ENCODE data around the gene GATAD2B.
"Not testable (repeated sequence)": the region's sequence is repeated elsewhere in the genome, so short reads cannot be mapped to it uniquely, and the experiment has no call there.

GATAD2B gene

DNA sequence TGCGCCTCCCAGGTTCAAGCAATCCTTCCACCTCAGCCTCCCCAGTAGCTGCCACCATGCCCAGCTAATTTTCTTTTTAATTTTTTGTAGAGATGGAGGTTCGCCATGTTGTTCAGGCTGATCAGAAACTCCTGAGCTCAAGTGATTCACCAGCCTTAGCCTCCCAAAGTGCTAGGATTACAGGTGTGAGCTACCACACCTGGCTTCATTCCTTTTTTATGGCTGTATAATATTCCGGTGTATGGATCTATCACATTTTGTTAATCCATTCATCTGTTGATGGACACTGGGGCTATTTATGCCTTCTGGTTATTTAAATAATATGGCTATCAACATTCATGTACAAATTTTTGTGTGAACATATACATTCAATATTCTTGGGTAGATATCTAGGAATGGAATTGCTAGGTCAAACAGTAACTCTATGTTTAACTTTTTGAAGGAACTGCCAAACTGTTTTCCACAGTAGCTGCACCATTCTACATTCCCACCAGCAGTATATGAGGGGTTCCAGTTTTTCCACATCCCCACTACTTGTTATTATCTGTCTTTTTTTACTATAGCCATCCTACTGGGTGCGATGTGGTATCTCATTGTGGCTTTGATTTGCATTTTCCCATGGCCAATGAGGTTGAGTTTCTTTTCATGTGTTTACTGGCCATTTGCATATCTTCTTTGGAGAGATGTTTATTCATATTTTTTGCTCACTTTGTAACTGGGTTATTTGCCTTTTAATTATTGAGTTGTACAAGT, 136.6 kb downstream of the GATAD2B start:
- TF ChIP-seq, protein P1, sequence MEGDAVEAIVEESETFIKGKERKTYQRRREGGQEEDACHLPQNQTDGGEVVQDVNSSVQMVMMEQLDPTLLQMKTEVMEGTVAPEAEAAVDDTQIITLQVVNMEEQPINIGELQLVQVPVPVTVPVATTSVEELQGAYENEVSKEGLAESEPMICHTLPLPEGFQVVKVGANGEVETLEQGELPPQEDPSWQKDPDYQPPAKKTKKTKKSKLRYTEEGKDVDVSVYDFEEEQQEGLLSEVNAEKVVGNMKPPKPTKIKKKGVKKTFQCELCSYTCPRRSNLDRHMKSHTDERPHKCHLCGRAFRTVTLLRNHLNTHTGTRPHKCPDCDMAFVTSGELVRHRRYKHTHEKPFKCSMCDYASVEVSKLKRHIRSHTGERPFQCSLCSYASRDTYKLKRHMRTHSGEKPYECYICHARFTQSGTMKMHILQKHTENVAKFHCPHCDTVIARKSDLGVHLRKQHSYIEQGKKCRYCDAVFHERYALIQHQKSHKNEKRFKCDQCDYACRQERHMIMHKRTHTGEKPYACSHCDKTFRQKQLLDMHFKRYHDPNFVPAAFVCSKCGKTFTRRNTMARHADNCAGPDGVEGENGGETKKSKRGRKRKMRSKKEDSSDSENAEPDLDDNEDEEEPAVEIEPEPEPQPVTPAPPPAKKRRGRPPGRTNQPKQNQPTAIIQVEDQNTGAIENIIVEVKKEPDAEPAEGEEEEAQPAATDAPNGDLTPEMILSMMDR (IDR thresholded peaks at IDR 0.05; ENCODE audit: low read length), result no peak
- TF ChIP-seq EZH2 (IDR thresholded peaks at IDR 0.05; ENCODE audit: borderline replicate concordance, low read length), result no peak
- no peak overlapping the region for H2AFZ ChIP-seq (ENCODE audit: low read length)
- no peak overlapping the region for H3K9ac ChIP-seq (ENCODE audit: low read length)
- H3F3A ChIP-seq (ENCODE audit: insufficient read depth, low read length), result no peaks in the 10 kb centered on the region
- H4K20me1 ChIP-seq (ENCODE audit: insufficient read depth, low read length), result no peaks in the 10 kb centered on the region
- H3K27ac ChIP-seq (ENCODE audit: low read depth, low read length, poor library complexity, severe bottlenecking), result no peak overlapping the region
- H3K27me3 ChIP-seq (ENCODE audit: insufficient read depth, low read length), result no peaks in the 10 kb centered on the region
- H3K9me3 ChIP-seq (ENCODE audit: low read length), result 0 out of 2 replicates have a peak, but pooled peaks cover 6% of the 10 kb centered on the region
- no peaks in the 10 kb centered on the region for H3K79me2 ChIP-seq (ENCODE audit: insufficient read depth, low read length)
- H3K9me2 ChIP-seq (ENCODE audit: low read depth, low read length), result no peaks in the 10 kb centered on the region
- no peaks in the 10 kb centered on the region for H3K36me3 ChIP-seq (ENCODE audit: insufficient read depth, low read length)
- no peak overlapping the region for H3K4me3 ChIP-seq (ENCODE audit: low read depth, low read length, poor library complexity, severe bottlenecking)
- H3K4me2 ChIP-seq (ENCODE audit: low read length), result no peak overlapping the region
- peaks cover 24% of the 10 kb centered on the region for H3K4me1 ChIP-seq (ENCODE audit: insufficient read depth, low read length, severe bottlenecking)

GRCh38 chr1:153783233-153784190, 139.3 kb downstream of the GATAD2B start:
- Histone ChIP-seq H3K4me1 (ENCODE audit: insufficient read depth, low read length, severe bottlenecking) (peaks cover 10% of the 10 kb centered on the region), H3K9me2 (ENCODE audit: low read depth, low read length) (no peaks in the 10 kb centered on the region), H2AFZ (ENCODE audit: low read length) (no peak overlapping the region), H3K4me2 (ENCODE audit: low read length) (peak overlapping the region; percentile 84), H3K9ac (ENCODE audit: low read length) (peak overlapping the region; percentile 72), H4K20me1 (ENCODE audit: insufficient read depth, low read length) (no peaks in the 10 kb centered on the region), H3K36me3 (ENCODE audit: insufficient read depth, low read length) (no peaks in the 10 kb centered on the region), H3F3A (ENCODE audit: insufficient read depth, low read length) (no peaks in the 10 kb centered on the region), H3K9me3 (ENCODE audit: low read length) (0 out of 2 replicates have a peak, but pooled peaks cover 6% of the 10 kb centered on the region), H3K4me3 (ENCODE audit: low read depth, low read length, poor library complexity, severe bottlenecking) (peak overlapping the region; percentile 62), H3K79me2 (ENCODE audit: insufficient read depth, low read length) (no peaks in the 10 kb centered on the region), H3K27ac (ENCODE audit: low read depth, low read length, poor library complexity, severe bottlenecking) (peak overlapping the region; percentile 28), H3K27me3 (ENCODE audit: insufficient read depth, low read length) (no peaks in the 10 kb centered on the region)
- TF ChIP-seq EZH2 (IDR thresholded peaks at IDR 0.05; ENCODE audit: borderline replicate concordance, low read length), result no peak
- TF ChIP-seq, protein P1 (IDR thresholded peaks at IDR 0.05; ENCODE audit: low read length), result no peak

GRCh38 chr1:153782648-153783047, 140.1 kb downstream of the GATAD2B start:
- not testable (repeated sequence) for H2AFZ ChIP-seq (ENCODE audit: low read length); H3K9me3 ChIP-seq (ENCODE audit: low read length); H3K27me3 ChIP-seq (ENCODE audit: insufficient read depth, low read length); H3F3A ChIP-seq (ENCODE audit: insufficient read depth, low read length); H3K79me2 ChIP-seq (ENCODE audit: insufficient read depth, low read length); H3K36me3 ChIP-seq (ENCODE audit: insufficient read depth, low read length); H4K20me1 ChIP-seq (ENCODE audit: insufficient read depth, low read length); H3K27ac ChIP-seq (ENCODE audit: low read depth, low read length, poor library complexity, severe bottlenecking); H3K9me2 ChIP-seq (ENCODE audit: low read depth, low read length)
- Histone ChIP-seq H3K4me3 (ENCODE audit: low read depth, low read length, poor library complexity, severe bottlenecking) (peak overlapping the region; percentile 62), H3K4me2 (ENCODE audit: low read length) (peak overlapping the region; percentile 84), H3K4me1 (ENCODE audit: insufficient read depth, low read length, severe bottlenecking) (peaks cover 10% of the 10 kb centered on the region), H3K9ac (ENCODE audit: low read length) (peak overlapping the region; percentile 72; the same call in 1 of the 2 replicates)

All from OCI-LY1 (cell line).